CD8-positive, alpha-beta memory T cell (primary cell): ENCODE data around the gene CRHR1. TPM values are rescaled to one million over a fixed set of nuclear protein-coding genes. Genes with fewer than 3 reads are reported as not detected.
A peak's percentile ranks its signal among the peaks of the same experiment; 100 is the strongest.

Experiments used
- CTCF ChIA-PET: fragments of 350-600 bp; sonication (Branson Sonifier 250); formaldehyde crosslinking; loops from one replicate; lab custom pipeline; 2021; ENCODE audit warnings: antibody characterized with exemption; lab: Charles Lee
- POLR2A ChIA-PET: fragments of 350-600 bp; sonication (Branson Sonifier 250); formaldehyde crosslinking; loops from one replicate; lab custom pipeline; 2021; ENCODE audit warnings: antibody characterized with exemption; lab: Charles Lee
- DNase-seq, 5 donors: peaks; one replicate each; pipeline versions ENCODE4 v3.0.0 to v3.0.0-alpha.2; 2020 to 2022; ENCODE audit warnings: mixed read lengths in 1 of 5
- H3K27ac ChIP-seq: one replicate; pipeline ENCODE4 v1.7.0; 2013; ENCODE audit warnings: low read depth, mild to moderate bottlenecking, low read length, moderate library complexity
- H3K27me3 ChIP-seq: 2 replicates; pipeline ENCODE4 v1.7.0; 2013; ENCODE audit warnings: low read length, mild to moderate bottlenecking; ENCODE audit not compliant: insufficient read depth, poor library complexity, severe bottlenecking
- H3K36me3 ChIP-seq: 2 replicates; pipeline ENCODE4 v1.7.0; 2013; ENCODE audit warnings: mild to moderate bottlenecking, low read length, moderate library complexity; ENCODE audit not compliant: insufficient read depth
- H3K4me1 ChIP-seq: 2 replicates; pipeline ENCODE4 v1.7.0; 2013; ENCODE audit warnings: mild to moderate bottlenecking, low read length, moderate library complexity; ENCODE audit not compliant: insufficient read depth
- H3K4me3 ChIP-seq: 2 replicates; pipeline ENCODE4 v1.7.0; 2013; ENCODE audit warnings: mild to moderate bottlenecking, low read length
- H3K9me3 ChIP-seq: 2 replicates; pipeline ENCODE4 v1.7.0; 2013; ENCODE audit warnings: mild to moderate bottlenecking, low read length
- H3K27ac Mint-ChIP-seq, 8 donors: one replicate each; pipeline ENCODE4 v1.8.0; 2020 to 2021; ENCODE audit warnings: mixed read lengths in 8 of 8, mild to moderate bottlenecking in 6 of 8, inconsistent platforms in 3 of 8, moderate library complexity in 3 of 8
- H3K27me3 Mint-ChIP-seq, 2 donors: one replicate each; pipeline ENCODE4 v1.8.0; 2020 to 2021; ENCODE audit warnings: mixed read lengths in 2 of 2, mild to moderate bottlenecking in 1 of 2, moderate library complexity in 1 of 2
- H3K36me3 Mint-ChIP-seq, 3 donors: one replicate each; pipeline ENCODE4 v1.8.0; 2020 to 2021; ENCODE audit warnings: mixed read lengths in 3 of 3, inconsistent platforms in 1 of 3, mild to moderate bottlenecking in 1 of 3
- H3K4me1 Mint-ChIP-seq, 3 donors: one replicate each; pipeline ENCODE4 v1.8.0; 2020 to 2021; ENCODE audit warnings: mixed read lengths in 3 of 3, inconsistent platforms in 1 of 3, mild to moderate bottlenecking in 1 of 3
- H3K4me3 Mint-ChIP-seq, 7 donors: one replicate each; pipeline ENCODE4 v1.8.0; 2020 to 2021; ENCODE audit warnings: mixed read lengths in 7 of 7, mild to moderate bottlenecking in 6 of 7, moderate library complexity in 4 of 7, inconsistent platforms in 2 of 7
- H3K9me3 Mint-ChIP-seq, 5 donors: one replicate each; pipeline ENCODE4 v1.8.0; 2020 to 2022; ENCODE audit warnings: mixed read lengths in 5 of 5, mild to moderate bottlenecking in 3 of 5, moderate library complexity in 2 of 5, inconsistent platforms in 1 of 5
- polyA plus RNA-seq: library from polyadenylated mRNA; unstranded; fragments of 300-500 nt; fragmentation: Illumina TruSeq; gene quantifications from one replicate; pipeline ENCODE4 v1.2.3, GENCODE V29; 2021
- total RNA-seq, 2 experiments: library from RNA; stranded (reverse); gene quantifications; one replicate each; pipeline ENCODE4 v1.2.3, GENCODE V29; 2021

Gene CRHR1
- total and polyA plus RNA-seq, 3 experiments from 2014 or later: not detected

- Histone ChIP-seq H3K36me3 (no peaks in the 10 kb centered on the region), H3K9me3 (no peaks in the 10 kb centered on the region), H3K27me3 (peaks cover 33% of the 10 kb centered on the region), H3K4me3 (no peak overlapping the region), H3K4me1 (no peaks in the 10 kb centered on the region), H3K27ac (no peak overlapping the region)
- H3K36me3 Mint-ChIP-seq: no peaks in the 10 kb centered on the region
- H3K27me3 Mint-ChIP-seq: peaks cover 43 to 73% of the 10 kb centered on the region in 2 donors
- CTCF ChIA-PET: no interaction called here
- POLR2A ChIA-PET: no interaction called here
- H3K4me3 Mint-ChIP-seq: no peak overlapping the region
- H3K4me1 Mint-ChIP-seq: peaks cover 3 to 19% (median 5%) of the 10 kb centered on the region in 3 donors
- no peak overlapping the region for H3K27ac Mint-ChIP-seq
- no peaks in the 10 kb centered on the region for H3K9me3 Mint-ChIP-seq
- no peak for DNase-seq
These were observed 2.9 kb downstream of the CRHR1 start for GRCh38 chr17:45787044-45787443.

- Mint-ChIP-seq H3K27ac (no peak overlapping the region), H3K4me1 (peaks cover 3 to 15% (median 5%) of the 10 kb centered on the region in 3 donors), H3K9me3 (no peaks in the 10 kb centered on the region), H3K36me3 (no peaks in the 10 kb centered on the region), H3K4me3 (no peak overlapping the region), H3K27me3 (peaks cover 43 to 73% of the 10 kb centered on the region in 2 donors)
- H3K9me3 ChIP-seq: no peaks in the 10 kb centered on the region
- H3K27ac ChIP-seq: no peak overlapping the region
- no peaks in the 10 kb centered on the region for H3K4me1 ChIP-seq
- H3K36me3 ChIP-seq: no peaks in the 10 kb centered on the region
- DNase-seq: no peak
- H3K27me3 ChIP-seq: peaks cover 28% of the 10 kb centered on the region
- ChIA-PET CTCF (no interaction called here), POLR2A (no interaction called here)
- H3K4me3 ChIP-seq: no peak overlapping the region
These were observed 3.5 kb downstream of the CRHR1 start for GRCh38 chr17:45787656-45788055.

- POLR2A ChIA-PET: no interaction called here
- H3K4me1 ChIP-seq: no peaks in the 10 kb centered on the region
- CTCF ChIA-PET: no interaction called here
- H3K4me3 ChIP-seq: no peak overlapping the region
- Mint-ChIP-seq H3K27me3 (peaks cover 45 to 73% of the 10 kb centered on the region in 2 donors), H3K4me3 (no peak overlapping the region), H3K36me3 (no peaks in the 10 kb centered on the region), H3K9me3 (no peaks in the 10 kb centered on the region), H3K27ac (no peak overlapping the region), H3K4me1 (peaks cover 3 to 15% (median 5%) of the 10 kb centered on the region in 3 donors)
- H3K9me3 ChIP-seq: no peaks in the 10 kb centered on the region
- DNase-seq: no peak
- no peak overlapping the region for H3K27ac ChIP-seq
- H3K27me3 ChIP-seq: peaks cover 24% of the 10 kb centered on the region
- H3K36me3 ChIP-seq: no peaks in the 10 kb centered on the region
These were observed 3.9 kb downstream of the CRHR1 start for GRCh38 chr17:45788057-45788456.

GRCh38 chr17:45789874-45790273, 5.8 kb downstream of the CRHR1 start:
- no peak overlapping the region for H3K27ac Mint-ChIP-seq
- no peak overlapping the region for H3K4me3 Mint-ChIP-seq
- H3K27ac ChIP-seq: no peak overlapping the region
- no peak for DNase-seq
- H3K4me1 Mint-ChIP-seq: peaks cover 2 to 9% (median 5%) of the 10 kb centered on the region in 3 donors
- H3K36me3 Mint-ChIP-seq: no peaks in the 10 kb centered on the region
- H3K9me3 Mint-ChIP-seq: no peaks in the 10 kb centered on the region
- H3K4me3 ChIP-seq: no peak overlapping the region
- H3K36me3 ChIP-seq: no peaks in the 10 kb centered on the region
- no peaks in the 10 kb centered on the region for H3K4me1 ChIP-seq
- CTCF ChIA-PET: no interaction called here
- H3K9me3 ChIP-seq: no peaks in the 10 kb centered on the region
- H3K27me3 ChIP-seq: peaks cover 17% of the 10 kb centered on the region
- H3K27me3 Mint-ChIP-seq: peaks cover 45 to 81% of the 10 kb centered on the region in 2 donors
- POLR2A ChIA-PET: no interaction called here

GRCh38 chr17:45790296-45790922, 6.3 kb downstream of the CRHR1 start:
- POLR2A ChIA-PET: no interaction called here
- Histone ChIP-seq H3K9me3 (no peaks in the 10 kb centered on the region), H3K27ac (no peak overlapping the region), H3K27me3 (peaks cover 16% of the 10 kb centered on the region), H3K4me3 (no peak overlapping the region), H3K36me3 (no peaks in the 10 kb centered on the region), H3K4me1 (no peaks in the 10 kb centered on the region)
- CTCF ChIA-PET: no interaction called here
- no peaks in the 10 kb centered on the region for H3K36me3 Mint-ChIP-seq
- peaks cover 2 to 8% (median 4%) of the 10 kb centered on the region in 3 donors for H3K4me1 Mint-ChIP-seq
- no peak overlapping the region for H3K4me3 Mint-ChIP-seq
- peaks cover 45 to 83% of the 10 kb centered on the region in 2 donors for H3K27me3 Mint-ChIP-seq
- no peak for DNase-seq
- H3K27ac Mint-ChIP-seq: no peak overlapping the region
- H3K9me3 Mint-ChIP-seq: no peaks in the 10 kb centered on the region

GRCh38 chr17:45791041-45791582, 7.0 kb downstream of the CRHR1 start:
- H3K27me3 ChIP-seq: peaks cover 11% of the 10 kb centered on the region
- H3K36me3 ChIP-seq: no peaks in the 10 kb centered on the region
- ChIA-PET POLR2A (no interaction called here), CTCF (no interaction called here)
- Mint-ChIP-seq H3K27me3 (peaks cover 41 to 81% of the 10 kb centered on the region in 2 donors), H3K4me3 (no peak overlapping the region), H3K9me3 (no peaks in the 10 kb centered on the region), H3K36me3 (no peaks in the 10 kb centered on the region), H3K27ac (no peak overlapping the region), H3K4me1 (peaks cover 0 to under 1% (median 0%) of the 10 kb centered on the region in 3 donors)
- H3K4me3 ChIP-seq: no peak overlapping the region
- no peak overlapping the region for H3K27ac ChIP-seq
- no peaks in the 10 kb centered on the region for H3K9me3 ChIP-seq
- no peak for DNase-seq
- H3K4me1 ChIP-seq: no peaks in the 10 kb centered on the region

GRCh38 chr17:45791935-45792334, 7.8 kb downstream of the CRHR1 start:
- peaks cover 14% of the 10 kb centered on the region for H3K27me3 ChIP-seq
- no peaks in the 10 kb centered on the region for H3K36me3 Mint-ChIP-seq
- CTCF ChIA-PET: no interaction called here
- no peaks in the 10 kb centered on the region for H3K4me1 Mint-ChIP-seq
- no peaks in the 10 kb centered on the region for H3K36me3 ChIP-seq
- DNase-seq: no peak
- peak overlapping the region in 1 of 8 donors; percentile 7 for H3K27ac Mint-ChIP-seq
- no peak overlapping the region for H3K4me3 ChIP-seq
- no peaks in the 10 kb centered on the region for H3K4me1 ChIP-seq
- no peaks in the 10 kb centered on the region for H3K9me3 ChIP-seq
- H3K9me3 Mint-ChIP-seq: no peaks in the 10 kb centered on the region
- peaks cover 41 to 82% of the 10 kb centered on the region in 2 donors for H3K27me3 Mint-ChIP-seq
- POLR2A ChIA-PET: no interaction called here
- H3K4me3 Mint-ChIP-seq: no peak overlapping the region
- H3K27ac ChIP-seq: no peak overlapping the region

- CTCF ChIA-PET: no interaction called here
- no peaks in the 10 kb centered on the region for H3K9me3 ChIP-seq
- H3K4me3 ChIP-seq: no peak overlapping the region
- no peak overlapping the region for H3K4me3 Mint-ChIP-seq
- H3K27me3 Mint-ChIP-seq: peaks cover 42 to 81% of the 10 kb centered on the region in 2 donors
- no peaks in the 10 kb centered on the region for H3K36me3 Mint-ChIP-seq
- H3K27ac Mint-ChIP-seq: no peak overlapping the region
- H3K27ac ChIP-seq: no peak overlapping the region
- no peaks in the 10 kb centered on the region for H3K36me3 ChIP-seq
- POLR2A ChIA-PET: no interaction called here
- H3K27me3 ChIP-seq: peaks cover 14% of the 10 kb centered on the region
- H3K4me1 ChIP-seq: no peaks in the 10 kb centered on the region
- no peaks in the 10 kb centered on the region for H3K4me1 Mint-ChIP-seq
- DNase-seq: no peak
- no peaks in the 10 kb centered on the region for H3K9me3 Mint-ChIP-seq
These were observed 8.3 kb downstream of the CRHR1 start for GRCh38 chr17:45792437-45792836.
